Endothelial cell of umbilical vein (primary cell): ENCODE results near the gene ZC3HAV1L. TPM values are rescaled to one million over a fixed set of nuclear protein-coding genes. Genes with fewer than 3 reads are reported as not detected.

Experiments
- BruUV-seq: library from RNA; stranded (reverse); fragments of 400-500 nt; replicated peaks from 2 replicates; lab custom pipeline; 2021; lab: Mats Ljungman, UMichigan
- CTCF ChIA-PET: fragments of 300-600, 350-600 bp; sonication (Branson Sonifier 250); formaldehyde crosslinking; loops from one replicate; lab custom pipeline; 2021; ENCODE audit warnings: antibody characterized with exemption, inconsistent platforms; lab: Charles Lee
- POLR2A ChIA-PET: fragments of 300-600, 350-600 bp; sonication (Branson Sonifier 250); formaldehyde crosslinking; loops from one replicate; lab custom pipeline; 2021; ENCODE audit warnings: antibody characterized with exemption, inconsistent platforms; lab: Charles Lee
- DNase-seq: peaks from one replicate; pipeline ENCODE4 v3.0.0-alpha.2; 2011; ENCODE audit warnings: low read depth, low spot score
- FAIRE-seq: peaks from 2 replicates; lab custom pipeline; 2011; peaks lifted over from hg19 to GRCh38; lab: Jason Lieb, UNC
- H2AFZ ChIP-seq: 2 replicates; pipeline ENCODE4 v1.6.0; 2012; ENCODE audit warnings: low read depth, low read length, control low read depth, inconsistent platforms
- H3K27ac ChIP-seq: 2 replicates; pipeline ENCODE4 v1.5.1; 2011; ENCODE audit warnings: low read depth, mild to moderate bottlenecking, control low read depth, low read length, moderate library complexity; ENCODE audit not compliant: insufficient read depth
- H3K27me3 ChIP-seq, 2 experiments: 2 replicates each; pipeline versions ENCODE4 v1.6.0 to v1.6.1; 2011; ENCODE audit warnings: low read length in 2 of 2, mixed read lengths in 1 of 2; ENCODE audit not compliant: control insufficient read depth in 2 of 2, insufficient read depth in 2 of 2
- H3K36me3 ChIP-seq, 2 experiments: 2 replicates in 1 of 2; 3 replicates in 1 of 2; pipeline ENCODE4 v1.5.1; 2011; ENCODE audit warnings: low read length in 2 of 2, mild to moderate bottlenecking in 1 of 2, moderate library complexity in 1 of 2; ENCODE audit not compliant: control insufficient read depth in 2 of 2, insufficient read depth in 2 of 2; ENCODE audit errors: extremely low read depth in 1 of 2
- H3K4me1 ChIP-seq: 3 replicates; pipeline ENCODE4 v1.5.1; 2011; ENCODE audit warnings: mild to moderate bottlenecking, low read length; ENCODE audit not compliant: control insufficient read depth, insufficient read depth; ENCODE audit errors: extremely low read depth
- H3K4me2 ChIP-seq: 2 replicates; pipeline ENCODE4 v1.6.1; 2011; ENCODE audit warnings: low read length, control low read depth, mixed read lengths; ENCODE audit not compliant: insufficient read depth
- H3K4me3 ChIP-seq, 3 experiments: fragments of 200-600 bp in 1 of 3; sonication (generic), shearing (Covaris generic) in 1 of 3; replicated peaks in 1 of 3; 2 replicates each; pipeline ENCODE4 v1.5.1; 2011 to 2016; ENCODE audit warnings: control low read depth in 3 of 3, low read length in 3 of 3, mild to moderate bottlenecking in 2 of 3, inconsistent platforms in 1 of 3, low read depth in 1 of 3, moderate library complexity in 1 of 3; ENCODE audit not compliant: insufficient read depth in 1 of 3
- H3K79me2 ChIP-seq: 2 replicates; pipeline ENCODE4 v1.6.0; 2012; ENCODE audit warnings: low read length, inconsistent platforms; ENCODE audit not compliant: control insufficient read depth, insufficient read depth
- H3K9ac ChIP-seq: replicated peaks from 2 replicates; pipeline ENCODE3; 2011; ENCODE audit warnings: low read length, control low read depth; ENCODE audit not compliant: insufficient read depth; ENCODE audit errors: extremely low read depth
- H3K9me1 ChIP-seq: replicated peaks from 3 replicates; pipeline ENCODE4 v1.6.0; 2011; ENCODE audit warnings: mild to moderate bottlenecking, low read length; ENCODE audit not compliant: control insufficient read depth, insufficient read depth; ENCODE audit errors: extremely low read depth
- H3K9me3 ChIP-seq: replicated peaks from 2 replicates; pipeline ENCODE4 v1.5.1; 2012; ENCODE audit warnings: low read length, inconsistent platforms; ENCODE audit not compliant: control insufficient read depth, insufficient read depth
- H4K20me1 ChIP-seq: replicated peaks from 2 replicates; pipeline ENCODE3; 2011; ENCODE audit warnings: mild to moderate bottlenecking, low read length; ENCODE audit not compliant: control insufficient read depth, insufficient read depth; ENCODE audit errors: extremely low read depth
- EZH2 ChIP-seq: IDR thresholded peaks from 2 replicates; pipeline ENCODE4 v1.6.1; 2012; ENCODE audit warnings: borderline replicate concordance, low read depth, mild to moderate bottlenecking, moderate library complexity, low read length, inconsistent platforms; ENCODE audit not compliant: severe bottlenecking
- FOS ChIP-seq: IDR thresholded peaks from 2 replicates; pipeline ENCODE4 v1.6.1; 2011; ENCODE audit warnings: mild to moderate bottlenecking, low read length, moderate library complexity, borderline replicate concordance; ENCODE audit not compliant: insufficient read depth
- GATA2 ChIP-seq: IDR thresholded peaks from 2 replicates; pipeline ENCODE4 v1.7.0; 2011; ENCODE audit warnings: low read depth, mild to moderate bottlenecking, moderate library complexity, mixed read lengths, low read length; ENCODE audit not compliant: insufficient read length, insufficient read depth
- JUN ChIP-seq: IDR thresholded peaks from 2 replicates; pipeline ENCODE4 v1.6.1; 2011; ENCODE audit warnings: borderline replicate concordance, low read depth; ENCODE audit not compliant: insufficient read length, insufficient read depth
- MYC ChIP-seq: IDR thresholded peaks from one replicate; pipeline ENCODE4 v1.6.1; 2011; ENCODE audit warnings: mild to moderate bottlenecking, low read depth, low read length
- POLR2A ChIP-seq: IDR thresholded peaks from 2 replicates; pipeline ENCODE4 v1.6.1; 2012; ENCODE audit warnings: low read depth, mild to moderate bottlenecking, control low read depth, low read length
- POLR2AphosphoS5 ChIP-seq: IDR thresholded peaks from 2 replicates; pipeline ENCODE4 v1.6.1; 2012; ENCODE audit warnings: low read depth, mild to moderate bottlenecking, control low read depth, low read length, moderate library complexity; ENCODE audit not compliant: insufficient read depth
- dilution Hi-C: fragments of 300-500 bp; cut with MboI; formaldehyde crosslinking; loops from one replicate; pipeline ENCODE4 v1.15.0; 2019; ENCODE audit warnings: low sequenced_read_pairs; ENCODE audit not compliant: extremely low pct_ligation_motif_present
- intact Hi-C: fragments of 100-400 bp; cut with micrococcal nuclease; formaldehyde crosslinking; loops from one replicate; pipeline ENCODE4 v1.10.0; 2022
- polyA plus RNA-seq, 4 experiments: library from polyadenylated mRNA; depleted of rRNA in 3 of 4; stranded (reverse) in 3 of 4; unstranded in 1 of 4; fragments of >200 nt; gene quantifications; 2 replicates each; pipeline versions ENCODE4 v1.2.1 to v1.2.3, GENCODE V29; 2011 to 2012; ENCODE audit warnings: missing spikeins in 1 of 4
- total RNA-seq: library from RNA; stranded (reverse); gene quantifications from 2 replicates; pipeline ENCODE4 v1.2.3, GENCODE V29; 2021
- TF ChIP-seq, protein P1 (sequence below): IDR thresholded peaks from 2 replicates; pipeline ENCODE4 v1.6.1; 2011; ENCODE audit not compliant: insufficient read depth, insufficient read length
- TF ChIP-seq, protein P2 (sequence below), 2 donors: IDR thresholded peaks; 1 replicate in 1 of 2; 2 replicates in 1 of 2; pipeline ENCODE4 v1.5.1; 2011; ENCODE audit warnings: low read length in 2 of 2, mild to moderate bottlenecking in 2 of 2, moderate library complexity in 2 of 2, control low read depth in 1 of 2, inconsistent platforms in 1 of 2, low read depth in 1 of 2; ENCODE audit not compliant: insufficient read depth in 1 of 2; ENCODE audit errors: extremely low read depth in 1 of 2

ZC3HAV1L gene
- total and polyA plus RNA-seq, 2 donors (not counting 3 experiments of a cell fraction or from before 2014, with no cell fraction given): 15.9 to 25.7 TPM

DNA sequence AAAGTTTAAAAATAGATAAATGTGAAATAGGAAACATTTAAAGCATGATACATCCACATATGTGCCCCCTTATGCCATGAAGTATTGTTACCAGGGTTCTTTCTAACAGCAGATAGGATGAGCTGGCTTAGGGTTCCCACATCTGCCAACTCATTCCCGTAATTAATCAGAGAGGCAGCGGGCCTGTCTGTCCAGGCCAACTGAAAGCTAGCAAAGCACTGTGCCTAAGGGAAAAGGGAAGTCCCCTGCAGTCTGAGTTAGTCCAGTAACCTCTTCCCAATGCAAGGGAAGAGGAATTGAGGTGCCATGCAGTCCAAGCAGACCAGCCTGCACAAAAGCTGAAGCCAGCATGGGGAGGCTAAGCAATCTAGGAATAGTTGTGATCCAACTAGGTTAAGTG, 18.3 kb upstream of the ZC3HAV1L start:
- no peak for FAIRE-seq
- Histone ChIP-seq H3K9me3 (no peaks in the 10 kb centered on the region), H3K36me3 (peaks cover 2 to 12% of the 10 kb centered on the region in 2 experiments), H3K27ac (no peak overlapping the region), H3K9ac (no peak overlapping the region), H3K4me1 (peaks cover 6% of the 10 kb centered on the region), H3K9me1 (no peaks in the 10 kb centered on the region), H3K79me2 (no peaks in the 10 kb centered on the region), H3K27me3 (no peaks in the 10 kb centered on the region), H3K4me2 (no peak overlapping the region), H2AFZ (no peak overlapping the region), H3K4me3 (no peak overlapping the region), H4K20me1 (no peaks in the 10 kb centered on the region)
- no TSS peak for BruUV-seq
- ChIA-PET POLR2A (no interaction called here), CTCF (interaction anchor here (1.2 to 3.1 kb wide), 2 partner anchors 21 to 167 kb away, joined by 3 to 22 read pairs; no protein-coding TSS in a partner anchor)
- no peak for TF ChIP-seq EZH2
- TF ChIP-seq JUN: no peak
- TF ChIP-seq POLR2AphosphoS5: no peak
- no peak for TF ChIP-seq MYC
- TF ChIP-seq, protein P1, sequence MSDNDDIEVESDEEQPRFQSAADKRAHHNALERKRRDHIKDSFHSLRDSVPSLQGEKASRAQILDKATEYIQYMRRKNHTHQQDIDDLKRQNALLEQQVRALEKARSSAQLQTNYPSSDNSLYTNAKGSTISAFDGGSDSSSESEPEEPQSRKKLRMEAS: no peak
- no peak for TF ChIP-seq FOS
- no peak for TF ChIP-seq POLR2A
- TF ChIP-seq GATA2: no peak
- TF ChIP-seq, protein P2, sequence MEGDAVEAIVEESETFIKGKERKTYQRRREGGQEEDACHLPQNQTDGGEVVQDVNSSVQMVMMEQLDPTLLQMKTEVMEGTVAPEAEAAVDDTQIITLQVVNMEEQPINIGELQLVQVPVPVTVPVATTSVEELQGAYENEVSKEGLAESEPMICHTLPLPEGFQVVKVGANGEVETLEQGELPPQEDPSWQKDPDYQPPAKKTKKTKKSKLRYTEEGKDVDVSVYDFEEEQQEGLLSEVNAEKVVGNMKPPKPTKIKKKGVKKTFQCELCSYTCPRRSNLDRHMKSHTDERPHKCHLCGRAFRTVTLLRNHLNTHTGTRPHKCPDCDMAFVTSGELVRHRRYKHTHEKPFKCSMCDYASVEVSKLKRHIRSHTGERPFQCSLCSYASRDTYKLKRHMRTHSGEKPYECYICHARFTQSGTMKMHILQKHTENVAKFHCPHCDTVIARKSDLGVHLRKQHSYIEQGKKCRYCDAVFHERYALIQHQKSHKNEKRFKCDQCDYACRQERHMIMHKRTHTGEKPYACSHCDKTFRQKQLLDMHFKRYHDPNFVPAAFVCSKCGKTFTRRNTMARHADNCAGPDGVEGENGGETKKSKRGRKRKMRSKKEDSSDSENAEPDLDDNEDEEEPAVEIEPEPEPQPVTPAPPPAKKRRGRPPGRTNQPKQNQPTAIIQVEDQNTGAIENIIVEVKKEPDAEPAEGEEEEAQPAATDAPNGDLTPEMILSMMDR (IDR thresholded peaks at IDR 0.05; ENCODE audit: extremely low read depth in 1 of 2, insufficient read depth in 1 of 2, low read depth in 1 of 2, low read length in 2 of 2): no peak
- DNase-seq: no peak
- intact Hi-C loops: no loop called here
- dilution Hi-C loops: no loop called here
